H54 (cell line): ENCODE results near the gene EVI5L.

Experiments used
- DNase-seq: peaks from one replicate; pipeline ENCODE4 v3.0.0; 2011; ENCODE audit warnings: low spot score, mixed read lengths; ENCODE audit not compliant: insufficient read length
- FAIRE-seq: peaks from 3 replicates; lab custom pipeline; 2011; peaks lifted over from hg19 to GRCh38; lab: Jason Lieb, UNC
- POLR2A ChIP-seq: IDR thresholded peaks from 2 replicates; pipeline ENCODE4 v1.6.1; 2011; ENCODE audit warnings: low read depth, mild to moderate bottlenecking, low read length

The EVI5L gene

DNA sequence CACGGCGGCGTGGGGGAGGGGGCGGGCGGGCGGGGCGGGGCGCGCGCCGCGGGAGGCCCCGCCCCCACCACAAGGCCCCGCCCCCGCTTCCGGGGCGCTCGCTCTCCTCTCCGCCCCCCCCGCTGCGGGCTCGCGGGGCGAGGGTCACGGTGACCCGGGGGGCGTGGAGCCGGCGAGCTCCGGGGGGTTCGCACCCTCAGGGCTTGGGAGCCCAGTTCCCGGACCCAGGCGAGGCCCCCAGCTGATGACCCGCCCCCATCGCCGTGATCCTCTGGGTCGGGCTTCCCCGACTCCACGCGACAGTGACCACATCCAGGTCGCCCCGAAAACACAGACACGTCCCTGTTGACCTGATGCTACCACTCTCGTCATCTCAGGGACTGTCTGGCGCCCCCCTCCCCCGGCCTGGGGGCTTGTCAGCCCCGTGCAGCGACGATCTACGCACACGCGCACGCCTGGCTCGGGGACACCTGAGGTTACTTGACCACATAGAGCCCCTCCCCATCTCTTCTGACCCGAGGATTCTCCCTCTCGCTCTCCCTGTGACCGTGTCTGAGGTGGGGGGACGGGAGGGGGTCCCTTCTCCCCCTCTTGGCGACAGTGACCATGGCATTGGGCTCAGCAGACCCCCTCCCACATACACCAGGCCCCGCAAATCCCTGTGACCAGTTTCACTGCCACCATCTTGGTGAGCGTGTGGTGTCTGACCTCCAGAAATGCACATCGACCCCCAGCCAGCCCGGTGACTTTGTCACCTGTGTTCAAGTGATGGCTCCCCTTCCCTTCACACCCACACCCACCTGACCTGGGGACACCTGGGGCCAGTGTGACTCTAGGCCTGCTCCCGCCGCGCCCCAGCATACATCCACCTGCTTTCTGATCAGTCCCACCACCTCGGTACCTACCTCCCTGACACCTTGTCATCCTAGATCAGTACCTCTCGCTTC, 74.3 kb downstream of the EVI5L start:
- FAIRE-seq, result no peak
- DNase-seq, result no peak

DNA sequence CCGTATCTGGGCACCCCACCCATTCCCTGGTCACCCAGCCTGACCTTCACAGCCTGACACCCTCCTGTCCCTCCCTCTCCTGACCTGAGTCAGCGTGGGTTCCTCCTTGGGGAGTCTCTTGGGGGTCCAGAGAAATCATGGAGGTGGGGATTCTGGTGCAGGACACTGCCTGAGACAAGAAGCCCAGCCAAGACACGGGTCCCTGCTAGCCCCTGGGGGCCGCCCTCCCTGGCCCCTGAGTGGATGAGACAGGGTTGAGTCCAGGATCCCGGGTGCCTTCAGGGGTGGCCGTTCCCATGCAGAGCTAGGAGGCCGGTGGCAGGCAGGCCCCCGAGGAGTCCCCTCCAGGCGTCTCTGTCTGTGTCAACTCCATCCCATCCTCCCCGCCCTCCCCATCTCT, 75.2 kb downstream of the EVI5L start:
- no peak for FAIRE-seq
- no peak for DNase-seq
- no peak for TF ChIP-seq POLR2A

More for the DNA sequence above, 74.3 kb downstream of the EVI5L start:
- no peak for TF ChIP-seq POLR2A

DNA sequence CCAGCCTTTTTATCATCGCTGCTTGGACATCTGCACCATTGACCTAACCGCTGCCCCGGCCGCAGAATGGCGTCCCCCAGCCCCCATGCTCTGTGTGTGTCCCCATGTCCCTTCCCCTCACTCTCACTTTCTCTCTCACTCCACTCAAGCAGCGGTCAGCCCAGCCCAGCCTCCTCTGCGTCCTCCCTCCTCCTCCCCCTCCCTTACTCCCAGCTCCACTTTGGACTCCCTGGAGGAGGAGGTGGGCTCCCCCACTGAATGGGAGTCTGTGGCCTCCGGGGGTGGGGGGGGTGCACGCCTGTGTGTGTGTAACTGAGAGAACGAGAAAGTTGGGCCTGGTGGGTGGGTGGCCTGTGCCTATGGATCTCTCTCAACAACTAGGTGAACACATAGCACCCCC, 75.8 kb downstream of the EVI5L start:
- TF ChIP-seq POLR2A, result no peak
- FAIRE-seq (no peak), DNase-seq (no peak)

DNA sequence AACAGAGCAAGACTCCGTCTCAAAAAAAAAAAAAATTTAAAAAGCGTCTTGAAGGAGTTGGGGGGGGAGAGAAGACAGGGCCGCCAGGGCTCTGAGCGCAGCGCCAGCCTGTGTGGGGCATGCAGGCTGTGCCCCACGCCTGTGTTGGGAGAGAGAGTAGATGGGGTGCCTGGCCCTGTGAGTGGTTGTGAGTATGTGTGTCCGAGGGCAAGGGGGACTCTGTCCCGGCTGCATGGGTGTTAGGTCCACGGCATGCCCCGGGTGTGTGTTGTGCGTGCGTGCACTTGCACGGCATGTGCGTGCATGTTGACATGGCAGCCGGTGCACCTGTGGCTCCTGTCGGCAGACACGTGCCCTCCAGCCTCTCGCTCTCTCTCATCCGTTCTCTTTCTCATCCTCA, 77.1 kb downstream of the EVI5L start:
- DNase-seq (no peak), FAIRE-seq (no peak)
- TF ChIP-seq POLR2A, result no peak

DNA sequence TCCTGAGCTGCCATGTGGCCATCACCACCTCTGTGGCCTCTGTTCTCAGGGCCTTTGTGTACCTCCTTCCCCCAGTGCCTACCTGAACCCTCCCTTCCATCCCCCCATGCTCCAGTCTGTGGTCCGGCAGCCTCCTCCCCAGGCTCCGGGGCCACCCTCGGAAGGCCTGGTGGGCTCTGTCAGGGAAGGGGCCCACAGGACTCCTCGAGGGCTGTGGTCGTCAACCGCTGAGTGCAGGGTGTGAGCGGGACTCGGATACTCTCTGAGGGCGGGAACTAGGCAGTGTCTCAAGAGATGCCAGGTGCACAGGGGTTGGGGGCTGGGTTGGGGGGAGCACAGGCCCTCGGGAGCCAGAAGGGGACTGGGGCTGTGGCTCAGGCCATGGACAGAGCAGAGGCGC, 77.5 kb downstream of the EVI5L start:
- FAIRE-seq (no peak), DNase-seq (no peak)
- TF ChIP-seq POLR2A, result no peak

DNA sequence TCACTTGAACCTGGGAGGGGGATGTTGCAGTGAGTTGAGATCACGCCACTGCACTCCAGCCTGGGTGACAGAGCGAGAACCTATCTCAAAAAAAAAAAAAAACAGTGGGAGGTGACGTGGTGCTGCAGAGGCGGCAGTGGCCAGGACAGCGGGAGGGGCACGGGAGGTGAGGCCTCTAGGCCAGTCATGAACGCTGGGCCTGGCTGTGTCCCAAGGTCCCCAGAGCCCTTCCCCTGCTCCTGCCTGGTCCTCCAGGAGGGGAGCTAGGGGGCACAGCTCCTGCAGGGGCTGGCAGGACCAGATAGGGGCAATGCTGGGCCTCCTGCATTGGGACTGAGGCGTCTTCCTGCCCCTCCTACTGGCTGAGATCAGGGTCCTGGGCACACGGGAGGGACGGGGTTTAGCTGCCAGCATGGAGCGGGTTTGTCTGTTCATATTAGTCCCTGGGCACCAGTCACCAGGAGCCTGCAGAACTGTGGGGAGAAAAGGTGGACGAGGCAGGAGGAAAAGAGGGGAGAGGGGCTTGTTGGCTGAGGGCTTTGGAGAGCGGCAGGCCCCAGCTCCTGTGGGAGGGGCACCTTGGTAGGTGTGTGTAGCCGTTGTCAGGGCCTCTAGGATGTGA, 78.2 kb downstream of the EVI5L start:
- TF ChIP-seq POLR2A, result no peak
- FAIRE-seq (no peak), DNase-seq (no peak)

DNA sequence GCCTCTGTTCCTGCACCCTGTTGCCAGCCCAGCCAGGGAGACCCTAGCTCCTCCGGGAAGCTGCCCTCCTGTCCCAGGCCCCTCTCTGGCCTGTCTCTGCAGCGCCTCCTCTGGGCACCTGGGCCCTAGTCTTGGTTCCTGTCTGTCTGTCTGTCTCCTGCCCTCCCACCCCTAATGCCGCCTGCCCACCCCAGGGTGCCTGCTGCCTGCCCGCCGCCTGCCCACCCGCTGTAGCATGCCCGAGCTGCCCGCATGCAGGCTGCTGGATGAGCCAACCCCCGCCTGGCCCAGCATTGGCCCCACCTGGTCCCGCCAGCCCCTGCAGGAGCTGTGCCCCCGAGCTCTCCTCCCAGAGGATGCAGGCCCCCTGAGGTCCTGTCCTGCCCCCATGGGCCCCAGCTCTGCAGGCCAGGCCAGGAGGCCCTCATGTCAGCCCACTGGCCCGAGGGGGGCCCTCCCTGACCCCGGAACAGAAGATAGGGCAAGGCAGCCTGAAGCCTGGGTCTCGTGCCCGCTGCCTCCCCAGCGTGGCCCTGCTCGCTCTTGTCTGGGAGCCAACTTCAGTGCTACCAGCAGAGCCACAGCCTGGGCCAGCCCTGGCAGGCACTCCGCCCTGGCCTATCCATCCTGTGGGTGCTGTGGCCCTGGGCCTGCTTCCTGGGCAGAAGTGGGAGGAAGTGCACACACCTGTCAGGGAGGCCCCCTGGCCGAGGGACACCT, 78.9 kb downstream of the EVI5L start:
- FAIRE-seq (no peak), DNase-seq (no peak)
- TF ChIP-seq POLR2A, result no peak

DNA sequence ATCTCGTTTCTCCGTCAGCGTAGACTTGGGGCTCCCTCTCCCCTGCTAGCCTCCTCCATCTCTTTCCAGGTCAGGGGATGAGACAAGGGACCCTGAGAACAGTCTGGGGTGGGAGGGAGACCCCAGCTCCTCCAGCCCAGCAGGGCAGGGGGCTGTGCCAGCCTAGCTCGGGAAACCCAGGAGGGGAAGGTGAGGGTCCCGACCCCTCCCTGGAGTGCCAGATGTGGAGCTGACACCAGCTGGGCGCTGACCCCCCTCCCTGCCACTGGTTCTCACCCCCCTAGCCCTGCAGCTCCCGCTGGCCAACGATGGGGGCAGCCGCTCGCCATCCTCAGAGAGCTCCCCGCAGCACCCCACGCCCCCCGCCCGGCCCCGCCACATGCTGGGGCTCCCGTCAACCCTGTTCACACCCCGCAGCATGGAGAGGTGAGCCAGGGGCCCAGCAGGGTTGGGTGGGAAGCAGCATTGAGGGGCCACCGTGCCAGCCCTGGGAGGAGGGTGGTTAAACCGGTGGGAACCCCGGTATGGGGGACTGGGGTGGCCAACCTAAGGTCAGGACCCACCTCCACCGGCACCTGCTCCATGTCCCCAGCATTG, 79.6 kb downstream of the EVI5L start:
- TF ChIP-seq POLR2A, result no peak
- FAIRE-seq, result no peak
- no peak for DNase-seq

DNA sequence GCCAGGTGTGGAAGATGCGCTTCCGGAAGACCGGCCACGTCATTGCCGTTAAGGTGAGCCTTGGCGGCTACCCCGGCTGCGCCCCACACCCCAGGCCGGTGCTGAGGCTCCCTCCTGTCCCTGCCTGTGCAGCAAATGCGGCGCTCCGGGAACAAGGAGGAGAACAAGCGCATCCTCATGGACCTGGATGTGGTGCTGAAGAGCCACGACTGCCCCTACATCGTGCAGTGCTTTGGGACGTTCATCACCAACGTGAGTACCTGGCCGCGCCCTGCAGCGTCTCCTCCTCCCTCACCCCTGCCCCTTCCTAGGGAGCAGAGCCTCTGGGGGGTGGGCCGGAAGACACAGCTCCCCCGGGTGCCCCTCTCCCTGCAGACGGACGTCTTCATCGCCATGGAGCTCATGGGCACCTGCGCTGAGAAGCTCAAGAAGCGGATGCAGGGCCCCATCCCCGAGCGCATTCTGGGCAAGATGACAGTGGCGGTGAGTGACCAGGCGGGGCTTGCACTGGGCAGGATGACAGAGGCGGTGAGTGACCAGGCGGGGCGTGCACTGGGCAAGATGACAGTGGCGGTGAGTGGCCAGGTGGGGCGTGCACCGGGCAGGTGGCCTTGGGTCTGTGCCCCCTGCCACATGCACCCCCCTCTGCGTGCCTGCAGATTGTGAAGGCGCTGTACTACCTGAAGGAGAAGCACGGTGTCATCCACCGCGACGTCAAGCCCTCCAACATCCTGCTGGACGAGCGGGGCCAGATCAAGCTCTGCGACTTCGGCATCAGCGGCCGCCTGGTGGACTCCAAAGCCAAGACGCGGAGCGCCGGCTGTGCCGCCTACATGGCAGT, 80.5 kb downstream of the EVI5L start:
- FAIRE-seq, result no peak

DNA sequence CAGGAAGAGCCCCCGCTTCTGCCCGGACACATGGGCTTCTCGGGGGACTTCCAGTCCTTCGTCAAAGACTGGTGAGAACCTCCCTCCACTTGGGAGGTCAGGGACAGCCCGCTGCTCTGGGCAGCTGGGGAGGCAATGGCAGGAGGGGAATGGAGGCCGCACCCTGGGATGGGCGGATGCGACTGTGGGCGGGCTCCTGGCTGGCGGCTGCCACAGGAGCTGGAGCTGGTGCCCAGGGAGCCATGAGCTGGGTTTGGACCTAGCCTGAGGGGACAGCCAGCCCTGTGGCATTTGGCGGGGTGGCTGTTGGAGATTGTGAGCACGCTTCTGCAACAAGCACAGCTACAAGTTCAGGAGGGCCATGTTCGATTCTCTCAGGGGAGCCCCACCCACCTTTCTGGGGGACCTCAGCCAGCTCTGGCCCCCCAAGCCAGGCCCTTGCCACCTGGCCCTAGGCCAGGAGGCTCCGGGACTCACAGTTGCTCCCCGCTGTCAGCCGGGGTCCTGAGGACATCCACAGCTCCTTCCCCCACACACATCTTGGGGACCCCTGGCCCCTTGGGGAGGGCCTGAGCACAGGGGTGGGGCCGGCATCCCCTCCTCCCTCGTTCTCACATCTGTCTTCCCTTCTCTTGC, 81.6 kb downstream of the EVI5L start:
- no peak for FAIRE-seq
- no peak for DNase-seq
- TF ChIP-seq POLR2A, result no peak

More for the DNA sequence above, 80.5 kb downstream of the EVI5L start:
- TF ChIP-seq POLR2A, result no peak
- DNase-seq, result no peak

DNA sequence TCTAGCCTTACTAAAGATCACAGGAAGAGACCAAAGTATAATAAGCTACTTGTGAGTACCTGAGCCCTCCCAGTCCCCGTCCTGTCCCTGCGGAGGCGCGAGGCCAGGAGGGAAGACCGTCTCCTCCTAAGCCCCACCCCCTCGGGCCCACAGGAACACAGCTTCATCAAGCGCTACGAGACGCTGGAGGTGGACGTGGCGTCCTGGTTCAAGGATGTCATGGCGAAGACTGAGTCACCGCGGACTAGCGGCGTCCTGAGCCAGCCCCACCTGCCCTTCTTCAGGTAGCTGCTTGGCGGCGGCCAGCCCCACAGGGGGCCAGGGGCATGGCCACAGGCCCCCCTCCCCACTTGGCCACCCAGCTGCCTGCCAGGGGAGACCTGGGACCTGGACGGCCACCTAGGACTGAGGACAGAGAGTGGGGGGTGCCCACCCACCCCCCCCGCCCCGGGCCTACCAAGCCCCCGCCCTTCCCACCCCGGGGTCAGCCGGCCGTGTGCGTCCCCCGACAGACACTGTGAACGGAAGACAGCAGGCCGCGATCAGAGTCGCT, 82.2 kb downstream of the EVI5L start:
- FAIRE-seq (no peak), DNase-seq (no peak)
- TF ChIP-seq POLR2A, result no peak
